SU-DHL-6 (cell line): Measurements from ENCODE around the gene GRIK4.

ENCODE experiments used
- EZH2phosphoT487 ChIP-seq: fragments of 200-600 bp; sonication (generic), shearing (Covaris generic); conservative IDR thresholded peaks from 2 replicates; pipeline ENCODE4 v1.6.1; 2018; ENCODE audit warnings: mild to moderate bottlenecking, antibody characterized with exemption, low read length, moderate library complexity, mixed read lengths
- TF ChIP-seq, protein P1 (sequence below): fragments of 200-600 bp; sonication (generic); IDR thresholded peaks from one replicate; pipeline ENCODE4 v1.5.1; 2017; ENCODE audit warnings: antibody characterized with exemption, mild to moderate bottlenecking, low read length, moderate library complexity; ENCODE audit not compliant: insufficient read depth, poor library complexity, severe bottlenecking

GRCh38 chr11:120563703-120564572, 52.4 kb downstream of the GRIK4 start:
- TF ChIP-seq, protein P1, sequence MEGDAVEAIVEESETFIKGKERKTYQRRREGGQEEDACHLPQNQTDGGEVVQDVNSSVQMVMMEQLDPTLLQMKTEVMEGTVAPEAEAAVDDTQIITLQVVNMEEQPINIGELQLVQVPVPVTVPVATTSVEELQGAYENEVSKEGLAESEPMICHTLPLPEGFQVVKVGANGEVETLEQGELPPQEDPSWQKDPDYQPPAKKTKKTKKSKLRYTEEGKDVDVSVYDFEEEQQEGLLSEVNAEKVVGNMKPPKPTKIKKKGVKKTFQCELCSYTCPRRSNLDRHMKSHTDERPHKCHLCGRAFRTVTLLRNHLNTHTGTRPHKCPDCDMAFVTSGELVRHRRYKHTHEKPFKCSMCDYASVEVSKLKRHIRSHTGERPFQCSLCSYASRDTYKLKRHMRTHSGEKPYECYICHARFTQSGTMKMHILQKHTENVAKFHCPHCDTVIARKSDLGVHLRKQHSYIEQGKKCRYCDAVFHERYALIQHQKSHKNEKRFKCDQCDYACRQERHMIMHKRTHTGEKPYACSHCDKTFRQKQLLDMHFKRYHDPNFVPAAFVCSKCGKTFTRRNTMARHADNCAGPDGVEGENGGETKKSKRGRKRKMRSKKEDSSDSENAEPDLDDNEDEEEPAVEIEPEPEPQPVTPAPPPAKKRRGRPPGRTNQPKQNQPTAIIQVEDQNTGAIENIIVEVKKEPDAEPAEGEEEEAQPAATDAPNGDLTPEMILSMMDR: no peak
- TF ChIP-seq EZH2phosphoT487: no peak
